ENCODE measurements around the gene CELF6. TPM values are rescaled to one million over a fixed set of nuclear protein-coding genes. Genes with fewer than 3 reads are reported as not detected.

The CELF6 gene
- total RNA-seq, 1 experiment from 2014 or later: not detected

GRCh38 chr15:72313881-72314280, 6.1 kb downstream of the CELF6 start:
- CTCF ChIA-PET: no interaction called here
- POLR2A ChIA-PET (ENCODE audit: unreplicated experiment): no interaction called here
- Histone ChIP-seq H3K9me3 (ENCODE audit: insufficient read depth, low read depth) (no peaks in the 10 kb centered on the region), H3K4me3 (no peak overlapping the region), H3K4me1 (replicated peaks; ENCODE audit: insufficient read depth) (no peaks in the 10 kb centered on the region), H3K36me3 (ENCODE audit: low read depth) (no peaks in the 10 kb centered on the region), H3K27me3 (ENCODE audit: insufficient read depth, low read depth) (0 out of 2 replicates have a peak, but pooled peaks cover 3% of the 10 kb centered on the region), H2AFZ (no peak overlapping the region), H3K9me2 (ENCODE audit: insufficient read depth) (no peaks in the 10 kb centered on the region), H3K79me2 (ENCODE audit: low read depth) (no peaks in the 10 kb centered on the region), H3F3A (ENCODE audit: insufficient read depth, low read depth) (no peaks in the 10 kb centered on the region), H3K4me2 (no peak overlapping the region), H3K27ac (no peak overlapping the region), H4K20me1 (ENCODE audit: insufficient read depth) (no peaks in the 10 kb centered on the region)
- intact Hi-C loops (cut with micrococcal nuclease; ENCODE audit: unreplicated experiment): loop anchor here (5.0 kb wide), 1 partner anchor 768 kb away; no protein-coding TSS in a partner anchor
- DNase-seq: no peak
- no peak for TF ChIP-seq CTCF (conservative IDR thresholded peaks at IDR 0.05)
- TF ChIP-seq EZH2 (IDR thresholded peaks at IDR 0.05; ENCODE audit: low read depth): no peak
- no TSS peak for BruUV-seq (replicated peaks)

- CTCF ChIA-PET: interaction anchor here (0.6 kb wide), 1 partner anchor 374 kb away, joined by 3 read pairs; no protein-coding TSS in a partner anchor
- Histone ChIP-seq H3K4me1 (replicated peaks; ENCODE audit: insufficient read depth) (no peaks in the 10 kb centered on the region), H2AFZ (no peak overlapping the region), H3K4me2 (no peak overlapping the region), H3K9me3 (ENCODE audit: insufficient read depth, low read depth) (no peaks in the 10 kb centered on the region), H3K27me3 (ENCODE audit: insufficient read depth, low read depth) (0 out of 2 replicates have a peak, but pooled peaks cover 5% of the 10 kb centered on the region), H3K4me3 (no peak overlapping the region), H3K36me3 (ENCODE audit: low read depth) (no peaks in the 10 kb centered on the region), H3K27ac (no peak overlapping the region), H3F3A (ENCODE audit: insufficient read depth, low read depth) (no peaks in the 10 kb centered on the region), H3K9me2 (ENCODE audit: insufficient read depth) (no peaks in the 10 kb centered on the region), H3K79me2 (ENCODE audit: low read depth) (no peaks in the 10 kb centered on the region), H4K20me1 (ENCODE audit: insufficient read depth) (no peaks in the 10 kb centered on the region)
- DNase-seq: no peak
- intact Hi-C loops (cut with micrococcal nuclease; ENCODE audit: unreplicated experiment): loop anchor here (5.0 kb wide), 1 partner anchor 769 kb away; no protein-coding TSS in a partner anchor
- no TSS peak for BruUV-seq (replicated peaks)
- no peak for TF ChIP-seq CTCF (conservative IDR thresholded peaks at IDR 0.05)
- no peak for TF ChIP-seq EZH2 (IDR thresholded peaks at IDR 0.05; ENCODE audit: low read depth)
- POLR2A ChIA-PET (ENCODE audit: unreplicated experiment): no interaction called here
These were observed 6.5 kb downstream of the CELF6 start for GRCh38 chr15:72313448-72313840.

DNA sequence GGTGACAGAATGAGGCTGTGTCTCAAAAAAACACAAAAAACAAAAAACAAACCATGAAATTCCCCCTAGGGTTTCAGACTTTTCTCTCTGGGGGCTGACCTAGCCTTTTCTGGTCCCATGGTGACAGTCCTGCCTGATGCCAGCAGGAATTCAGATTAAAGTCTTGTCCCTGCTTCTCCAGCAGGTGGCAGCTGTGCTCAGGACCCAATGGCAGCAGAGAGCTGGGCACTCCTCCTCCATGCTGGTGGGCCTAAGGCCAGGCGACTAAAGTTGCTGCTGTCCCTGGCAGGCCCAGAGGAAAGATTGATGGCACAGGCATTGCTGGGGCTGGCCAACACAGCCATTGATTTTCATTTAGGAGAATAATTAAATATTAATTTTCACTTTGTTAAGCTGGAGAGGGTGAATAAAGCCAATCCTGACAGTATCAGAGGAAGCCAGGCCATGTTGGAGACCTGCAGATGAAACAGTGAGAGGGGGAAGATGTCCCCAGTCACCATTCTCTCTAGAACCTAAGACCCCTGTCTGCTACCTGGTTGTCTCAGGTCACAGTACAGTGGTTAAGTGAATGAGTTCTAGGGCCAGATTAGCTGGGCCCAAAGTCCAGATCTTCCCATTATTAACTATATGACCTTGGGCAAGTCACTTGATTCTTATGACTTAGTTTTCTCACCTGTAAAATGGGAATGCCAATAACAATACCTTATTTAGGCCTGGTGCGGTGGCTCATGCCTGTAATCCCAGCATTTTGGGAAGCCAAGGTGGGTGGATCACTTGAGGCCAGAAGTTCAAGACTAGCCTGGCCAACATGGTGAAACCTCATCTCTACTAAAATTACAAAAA, 7.1 kb downstream of the CELF6 start:
- DNase-seq: peak; percentile 59 to 61
- no peaks in the 10 kb centered on the region for H3K9me3 ChIP-seq (ENCODE audit: insufficient read depth, low read depth)
- 0 out of 2 replicates have a peak, but pooled peaks cover 5% of the 10 kb centered on the region for H3K27me3 ChIP-seq (ENCODE audit: insufficient read depth, low read depth)
- H3K4me3 ChIP-seq: no peak overlapping the region
- intact Hi-C loops (cut with micrococcal nuclease; ENCODE audit: unreplicated experiment): loop anchor here (5.0 kb wide), 1 partner anchor 769 kb away; no protein-coding TSS in a partner anchor
- TF ChIP-seq CTCF (conservative IDR thresholded peaks at IDR 0.05) (peak; percentile 80), EZH2 (IDR thresholded peaks at IDR 0.05; ENCODE audit: low read depth) (no peak)
- H3K9me2 ChIP-seq (ENCODE audit: insufficient read depth): no peaks in the 10 kb centered on the region
- H4K20me1 ChIP-seq (ENCODE audit: insufficient read depth): no peaks in the 10 kb centered on the region
- no TSS peak for BruUV-seq (replicated peaks)
- no peak overlapping the region for H2AFZ ChIP-seq
- H3F3A ChIP-seq (ENCODE audit: insufficient read depth, low read depth): no peaks in the 10 kb centered on the region
- H3K36me3 ChIP-seq (ENCODE audit: low read depth): no peaks in the 10 kb centered on the region
- POLR2A ChIA-PET (ENCODE audit: unreplicated experiment): no interaction called here
- H3K4me2 ChIP-seq: no peak overlapping the region
- no peaks in the 10 kb centered on the region for H3K4me1 ChIP-seq (replicated peaks; ENCODE audit: insufficient read depth)
- H3K27ac ChIP-seq: no peak overlapping the region
- CTCF ChIA-PET: interaction anchor here (0.6 kb wide), 1 partner anchor 374 kb away, joined by 3 read pairs; no protein-coding TSS in a partner anchor
- no peaks in the 10 kb centered on the region for H3K79me2 ChIP-seq (ENCODE audit: low read depth)

Measured in PC-9 (cell line).